Activated CD4-positive, alpha-beta memory T cell treated with anti-CD3 and anti-CD28 coated beads, Interleukin-2, amount 10 ng/mL, durations not matched to agents 7 days and 5 days (primary cell): ENCODE results near the gene DHX34. TPM values are rescaled to one million over a fixed set of nuclear protein-coding genes. Genes with fewer than 3 reads are reported as not detected.
"Not testable (repeated sequence)": the region's sequence is repeated elsewhere in the genome, so short reads cannot be mapped to it uniquely, and the experiment has no call there.

ENCODE experiments used
- CTCF ChIA-PET: fragments of 350-600 bp; sonication (Branson Sonifier 250); formaldehyde crosslinking; loops from one replicate; lab custom pipeline; 2021; ENCODE audit warnings: antibody characterized with exemption, inconsistent platforms; lab: Charles Lee
- POLR2A ChIA-PET: fragments of 350-600 bp; sonication (Branson Sonifier 250); formaldehyde crosslinking; loops from one replicate; lab custom pipeline; 2021; ENCODE audit warnings: antibody characterized with exemption; lab: Charles Lee
- DNase-seq: peaks from one replicate; pipeline ENCODE4 v3.0.0-alpha.2; 2020
- H3K27ac Mint-ChIP-seq: one replicate; pipeline ENCODE4 v1.8.0; 2021; ENCODE audit warnings: mild to moderate bottlenecking, mixed read lengths
- H3K27me3 Mint-ChIP-seq: one replicate; pipeline ENCODE4 v1.8.0; 2021; ENCODE audit warnings: mixed read lengths
- H3K36me3 Mint-ChIP-seq: one replicate; pipeline ENCODE4 v1.8.0; 2021; ENCODE audit warnings: low read depth, mixed read lengths
- H3K4me1 Mint-ChIP-seq: one replicate; pipeline ENCODE4 v1.8.0; 2021; ENCODE audit warnings: mixed read lengths
- H3K4me3 Mint-ChIP-seq: one replicate; pipeline ENCODE4 v1.8.0; 2021; ENCODE audit warnings: mild to moderate bottlenecking, mixed read lengths
- H3K9me3 Mint-ChIP-seq: one replicate; pipeline ENCODE4 v1.8.0; 2021; ENCODE audit warnings: mixed read lengths
- total RNA-seq, 2 experiments: library from RNA; stranded (reverse); gene quantifications; one replicate each; pipeline ENCODE4 v1.2.3, GENCODE V29; 2021

The DHX34 gene
- total RNA-seq = 10 to 100 TPM; 10.3 to 10.5 TPM

DNA sequence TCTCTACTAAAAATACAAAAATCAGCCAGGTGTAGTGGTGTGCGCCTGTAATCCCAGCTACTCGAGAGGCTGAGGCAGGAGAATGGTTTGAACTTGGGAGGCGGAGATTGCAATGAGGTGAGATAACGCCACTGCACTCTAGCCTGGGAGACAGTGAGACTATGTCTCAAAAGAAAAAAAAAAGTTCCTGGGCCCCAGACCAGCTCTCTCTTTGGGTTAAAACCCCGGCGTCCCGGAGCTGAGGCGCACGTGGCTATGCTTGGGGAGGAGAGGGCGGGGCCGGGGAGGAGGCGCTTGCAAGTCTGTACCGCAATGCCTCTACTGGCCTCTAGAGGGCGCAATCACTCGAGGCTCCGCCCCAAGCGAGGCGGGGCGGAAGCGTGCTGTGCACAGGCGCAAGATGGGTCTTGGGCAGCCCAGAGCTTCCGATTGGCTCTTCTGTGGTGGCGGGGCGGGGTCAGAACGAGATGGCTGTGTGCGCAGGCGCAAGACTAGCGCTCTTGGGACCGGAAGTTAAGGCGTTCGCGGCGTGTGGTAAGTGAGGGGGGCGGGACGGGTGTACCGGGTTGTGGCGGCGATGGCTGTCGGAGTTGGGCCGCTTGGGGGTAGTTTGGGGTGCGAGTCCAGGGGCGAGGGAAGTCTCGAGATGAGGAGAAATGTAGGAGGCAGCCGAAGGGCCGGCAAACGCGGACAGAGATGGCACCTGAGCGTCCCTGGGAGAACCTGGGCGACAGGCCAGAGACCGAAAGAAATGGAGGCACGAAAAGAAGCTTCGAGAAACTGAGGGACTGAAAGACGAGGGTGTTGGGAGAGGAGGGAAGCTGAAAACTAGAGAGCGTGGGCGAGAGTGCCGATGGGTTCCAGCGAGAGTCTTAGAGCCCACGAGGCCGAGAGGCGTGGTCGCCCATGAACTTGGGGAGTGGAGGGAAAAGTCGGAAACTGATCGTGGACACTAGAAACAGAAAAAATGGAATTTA is at the start of gene DHX34:
TSS of gene DHX34 (plus strand) at position 497 of the 977 bp plus-strand sequence. CDS start 3,716 bp downstream, outside the sequence.
- H3K4me3 Mint-ChIP-seq = peak within 1 kb of the TSS; percentile 98
- peak within 1 kb of the TSS; percentile 77 for H3K27ac Mint-ChIP-seq
- peaks cover 31% of the 10 kb centered on the region for H3K4me1 Mint-ChIP-seq
- H3K36me3 Mint-ChIP-seq = peaks cover 32% of the 10 kb centered on the region
- ChIA-PET POLR2A (interaction anchor here (0.5 to 2.8 kb wide), 9 partner anchors 10 to 252 kb away, joined by 3 to 52 read pairs (median 4); partner anchors contain the start of genes INAFM1 and ZC3H4), CTCF (interaction anchor here (0.5 to 3.7 kb wide), 50 partner anchors 8 to 581 kb away, joined by 3 to 75 read pairs (median 4); partner anchors contain the start of genes C5AR1, C5AR2, INAFM1 and KPTN)
- DNase-seq = peak; percentile 99
- no peaks in the 10 kb centered on the region for H3K9me3 Mint-ChIP-seq
- H3K27me3 Mint-ChIP-seq = no peaks in the 10 kb centered on the region

- CTCF ChIA-PET = interaction anchor here (0.7 kb wide), 1 partner anchor 90 kb away, joined by 3 read pairs; no protein-coding TSS in a partner anchor
- POLR2A ChIA-PET, H3K27me3 Mint-ChIP-seq, H3K27ac Mint-ChIP-seq, H3K9me3 Mint-ChIP-seq, H3K36me3 Mint-ChIP-seq, DNase-seq, H3K4me3 Mint-ChIP-seq: not testable (repeated sequence)
- H3K4me1 Mint-ChIP-seq = peaks cover 16% of the 10 kb centered on the region
These were observed 48.2 kb upstream of the DHX34 start for GRCh38 chr19:47300867-47301266.

DNA sequence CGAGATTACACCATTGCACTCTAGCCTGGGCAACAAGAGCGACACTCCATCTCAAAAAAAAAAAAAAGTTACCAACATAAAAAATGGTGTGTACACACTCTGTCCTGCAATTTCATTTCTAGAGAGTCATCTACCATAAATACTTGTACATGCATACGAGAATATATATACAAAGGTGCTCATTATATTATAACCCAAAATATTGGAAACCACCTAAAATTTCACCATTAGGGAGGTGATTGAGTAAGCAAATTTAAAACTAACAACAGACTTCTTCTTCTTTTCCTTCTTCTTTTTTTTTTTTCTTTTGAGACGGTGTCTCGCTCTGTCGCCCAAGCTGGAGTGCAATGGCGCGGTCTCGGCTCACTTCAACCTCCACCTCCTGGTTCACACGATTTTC is 46.9 kb upstream of the DHX34 start:
- no peak for DNase-seq
- CTCF ChIA-PET = interaction anchor here (0.6 kb wide), 2 partner anchors 60 to 420 kb away, joined by 3 read pairs; no protein-coding TSS in a partner anchor
- peaks cover 8% of the 10 kb centered on the region for H3K27me3 Mint-ChIP-seq

GRCh38 chr19:47303966-47304365 is 45.1 kb upstream of the DHX34 start:
- Mint-ChIP-seq H3K9me3 (no peaks in the 10 kb centered on the region), H3K27ac (no peak overlapping the region), H3K36me3 (no peaks in the 10 kb centered on the region), H3K27me3 (peaks cover 8% of the 10 kb centered on the region), H3K4me3 (no peak overlapping the region), H3K4me1 (peaks cover 15% of the 10 kb centered on the region)
- POLR2A ChIA-PET = interaction anchor here (0.7 kb wide), 1 partner anchor 26 kb away, joined by 3 read pairs; no protein-coding TSS in a partner anchor
- CTCF ChIA-PET = interaction anchor here (1.2 kb wide), 1 partner anchor 87 kb away, joined by 3 read pairs; no protein-coding TSS in a partner anchor
- no peak for DNase-seq

More for the DNA sequence above, 46.9 kb upstream of the DHX34 start:
- Mint-ChIP-seq H3K27ac (no peak overlapping the region), H3K9me3 (no peaks in the 10 kb centered on the region), H3K36me3 (no peaks in the 10 kb centered on the region), H3K4me1 (peaks cover 15% of the 10 kb centered on the region), H3K4me3 (no peak overlapping the region)
- POLR2A ChIA-PET = interaction anchor here (0.6 kb wide), 1 partner anchor 13 kb away, joined by 3 read pairs; no protein-coding TSS in a partner anchor

GRCh38 chr19:47305309-47305751 is 43.8 kb upstream of the DHX34 start:
- Mint-ChIP-seq H3K9me3 (no peaks in the 10 kb centered on the region), H3K27me3 (peaks cover 10% of the 10 kb centered on the region), H3K36me3 (no peaks in the 10 kb centered on the region), H3K4me3 (no peak overlapping the region), H3K27ac (no peak overlapping the region), H3K4me1 (peaks cover 8% of the 10 kb centered on the region)
- ChIA-PET CTCF (interaction anchor here (0.8 to 2.1 kb wide), 11 partner anchors 9 to 156 kb away, joined by 3 to 9 read pairs (median 4); partner anchors contain the start of gene DHX34), POLR2A (interaction anchor here (0.6 kb wide), 1 partner anchor 261 kb away, joined by 4 read pairs; no protein-coding TSS in a partner anchor)
- peak; percentile 49 for DNase-seq

- POLR2A ChIA-PET = no interaction called here
- peaks cover 12% of the 10 kb centered on the region for H3K27me3 Mint-ChIP-seq
- no peak overlapping the region for H3K27ac Mint-ChIP-seq
- H3K36me3 Mint-ChIP-seq = no peaks in the 10 kb centered on the region
- no peaks in the 10 kb centered on the region for H3K9me3 Mint-ChIP-seq
- no peak overlapping the region for H3K4me3 Mint-ChIP-seq
- CTCF ChIA-PET = interaction anchor here (0.5 to 2.1 kb wide), 10 partner anchors 8 to 1341 kb away, joined by 3 to 9 read pairs (median 4); partner anchors contain the start of gene DHX34
- no peak for DNase-seq
- H3K4me1 Mint-ChIP-seq = peaks cover 5% of the 10 kb centered on the region
These were observed 42.8 kb upstream of the DHX34 start for GRCh38 chr19:47306303-47306702.

DNA sequence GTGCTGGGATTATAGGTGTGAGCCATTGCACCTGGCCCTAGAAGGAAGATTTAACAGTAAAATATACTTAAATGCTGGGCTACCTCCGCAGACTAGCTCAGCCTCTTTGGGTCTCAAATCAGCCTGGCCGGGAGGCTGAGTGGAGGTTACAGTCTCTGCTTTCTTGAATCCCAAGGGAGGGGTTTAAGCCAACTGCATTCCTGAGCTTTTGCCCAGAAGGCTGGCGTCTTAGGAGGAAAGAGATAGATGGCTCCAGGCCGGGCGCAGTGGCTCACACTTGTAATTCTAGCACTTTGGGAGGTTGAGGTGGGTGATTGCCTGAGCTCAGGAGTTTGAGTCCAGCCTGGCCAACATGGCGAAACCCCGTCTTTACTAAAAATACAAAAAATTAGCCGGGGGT is 40.1 kb upstream of the DHX34 start:
- H3K9me3 Mint-ChIP-seq = no peaks in the 10 kb centered on the region
- POLR2A ChIA-PET = no interaction called here
- H3K4me3 Mint-ChIP-seq = no peak overlapping the region
- CTCF ChIA-PET = interaction anchor here (0.6 to 1.2 kb wide), 4 partner anchors 8 to 119 kb away, joined by 3 read pairs; no protein-coding TSS in a partner anchor
- peaks cover 14% of the 10 kb centered on the region for H3K27me3 Mint-ChIP-seq
- no peak for DNase-seq
- H3K4me1 Mint-ChIP-seq = peaks cover 3% of the 10 kb centered on the region
- H3K27ac Mint-ChIP-seq = no peak overlapping the region
- H3K36me3 Mint-ChIP-seq = no peaks in the 10 kb centered on the region

- Mint-ChIP-seq H3K36me3 (no peaks in the 10 kb centered on the region), H3K4me3 (no peak within 1 kb of the TSS), H3K27me3 (peaks cover 14% of the 10 kb centered on the region), H3K27ac (no peak within 1 kb of the TSS), H3K4me1 (peaks cover 3% of the 10 kb centered on the region), H3K9me3 (no peaks in the 10 kb centered on the region)
- no peak for DNase-seq
- CTCF ChIA-PET = interaction anchor here (0.6 to 1.3 kb wide), 2 partner anchors 9 to 39 kb away, joined by 3 to 4 read pairs; partner anchors contain the start of gene DHX34
- POLR2A ChIA-PET = no interaction called here
These were observed 39.5 kb upstream of the DHX34 start, which contains the start of gene C5AR1 for GRCh38 chr19:47309608-47310007. C5AR1 (plus strand) TSS chr19:47309861; CDS start chr19:47309896, 35 bp downstream.

DNA sequence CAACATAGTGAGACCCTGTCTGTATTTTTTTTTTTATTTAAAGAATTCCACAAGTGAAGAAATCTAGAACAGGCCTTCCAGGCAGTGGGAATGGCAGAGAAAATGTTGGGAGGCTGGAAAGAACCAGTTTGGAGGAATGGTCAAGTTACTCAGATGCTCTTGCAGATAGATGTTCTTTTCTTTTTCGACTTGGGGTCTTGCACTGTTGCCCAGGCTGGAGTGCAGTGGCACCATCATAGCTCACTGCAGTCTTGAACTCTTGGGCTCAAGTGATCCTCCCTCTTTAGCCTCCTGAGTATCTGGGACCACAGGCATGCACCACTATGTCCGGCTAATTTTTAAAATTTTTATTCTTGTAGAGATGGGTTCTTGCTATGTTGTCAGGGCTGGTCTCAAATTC is 38.8 kb upstream of the DHX34 start:
- ChIA-PET CTCF (interaction anchor here (1.3 kb wide), 1 partner anchor 39 kb away, joined by 4 read pairs; the partner anchor contains the start of gene DHX34), POLR2A (no interaction called here)
- H3K4me3 Mint-ChIP-seq = no peak overlapping the region
- no peaks in the 10 kb centered on the region for H3K9me3 Mint-ChIP-seq
- no peak overlapping the region for H3K27ac Mint-ChIP-seq
- no peak for DNase-seq
- no peaks in the 10 kb centered on the region for H3K36me3 Mint-ChIP-seq
- H3K27me3 Mint-ChIP-seq = peaks cover 15% of the 10 kb centered on the region
- peaks cover 4% of the 10 kb centered on the region for H3K4me1 Mint-ChIP-seq

DNA sequence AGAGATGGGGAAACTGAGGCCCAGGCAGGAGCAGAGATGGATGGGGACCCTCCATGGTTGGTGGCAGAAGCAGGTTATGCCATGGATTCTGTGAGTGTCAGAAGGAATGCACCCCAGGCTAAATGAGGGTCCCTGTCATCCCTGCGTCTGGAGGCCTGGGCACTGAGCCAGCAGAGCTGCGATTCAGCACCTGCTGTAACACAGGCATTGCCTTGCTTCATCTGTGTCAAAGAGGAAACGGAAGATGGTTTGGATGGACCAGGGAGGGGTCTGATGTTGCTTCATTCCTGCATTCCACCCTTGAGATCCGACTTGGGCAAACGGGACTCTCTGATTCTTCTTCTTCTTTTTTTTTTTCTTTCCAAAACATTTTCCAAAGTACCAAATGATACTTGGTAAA is 38.3 kb upstream of the DHX34 start:
- CTCF ChIA-PET = interaction anchor here (0.6 kb wide), 1 partner anchor 123 kb away, joined by 3 read pairs; no protein-coding TSS in a partner anchor
- no peak for DNase-seq
- no peak overlapping the region for H3K4me3 Mint-ChIP-seq
- peaks cover 15% of the 10 kb centered on the region for H3K27me3 Mint-ChIP-seq
- H3K4me1 Mint-ChIP-seq = peaks cover 8% of the 10 kb centered on the region
- no peaks in the 10 kb centered on the region for H3K36me3 Mint-ChIP-seq
- H3K9me3 Mint-ChIP-seq = no peaks in the 10 kb centered on the region
- POLR2A ChIA-PET = no interaction called here
- H3K27ac Mint-ChIP-seq = no peak overlapping the region

DNA sequence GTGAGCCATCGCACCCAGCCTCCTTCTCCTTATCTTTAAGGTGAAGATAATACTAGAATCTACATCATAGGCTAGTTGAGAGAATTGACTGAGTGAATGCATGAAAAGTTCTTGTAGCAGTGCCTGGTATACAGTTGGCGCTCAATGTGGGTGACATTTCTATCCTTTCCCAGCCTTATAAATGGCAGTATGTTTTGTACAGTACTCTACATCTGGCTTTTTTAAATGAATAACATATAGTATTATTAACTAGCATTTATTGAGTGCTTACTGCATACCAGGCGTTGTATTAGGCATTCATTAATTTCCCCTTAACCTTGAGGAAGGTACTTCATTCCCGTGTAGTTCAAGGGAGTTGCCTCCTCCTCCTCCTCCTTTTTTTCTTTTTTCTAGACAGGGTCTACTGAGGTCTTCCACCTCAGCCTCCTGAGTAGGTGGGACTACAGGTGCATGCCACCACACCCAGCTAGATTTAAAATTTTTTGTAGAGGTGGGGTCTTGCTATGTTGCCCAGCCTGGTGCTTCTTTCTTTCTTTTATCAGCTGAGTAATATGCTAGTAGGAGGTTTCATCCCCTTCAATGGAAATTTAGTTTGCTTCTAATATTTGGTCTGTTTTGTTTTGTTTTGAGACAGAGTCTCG is 36.6 kb upstream of the DHX34 start:
- no peak overlapping the region for H3K4me3 Mint-ChIP-seq
- no peak overlapping the region for H3K27ac Mint-ChIP-seq
- ChIA-PET POLR2A (no interaction called here), CTCF (no interaction called here)
- H3K36me3 Mint-ChIP-seq = no peaks in the 10 kb centered on the region
- peaks cover 8% of the 10 kb centered on the region for H3K4me1 Mint-ChIP-seq
- H3K9me3 Mint-ChIP-seq = no peaks in the 10 kb centered on the region
- H3K27me3 Mint-ChIP-seq = peaks cover 16% of the 10 kb centered on the region
- no peak for DNase-seq

DNA sequence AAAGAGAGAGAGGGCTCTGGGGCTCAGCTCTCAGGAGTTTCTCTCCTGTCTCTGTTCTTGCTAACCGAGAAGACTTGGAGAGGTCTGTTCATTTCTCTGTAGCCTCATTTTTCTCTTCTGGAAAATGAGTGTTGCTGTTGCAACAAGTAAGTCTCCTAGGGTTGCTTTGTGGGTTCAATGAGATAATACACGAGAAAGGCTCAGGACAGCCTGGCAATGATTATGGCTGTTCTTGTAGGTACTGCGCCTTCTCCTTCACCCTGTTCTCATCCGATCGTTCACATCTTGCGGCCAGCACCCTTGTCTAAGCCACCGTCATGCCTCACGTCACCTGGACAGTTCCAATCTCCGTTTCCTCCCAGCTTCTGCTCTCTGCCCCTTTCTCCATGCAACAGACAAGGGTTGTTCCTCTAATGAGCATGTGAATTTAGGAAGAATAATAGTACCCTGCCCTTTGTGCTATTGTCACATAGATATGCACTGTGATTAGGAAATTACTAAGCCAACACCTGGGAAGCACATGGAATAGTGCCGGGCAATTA is 35.3 kb upstream of the DHX34 start:
- CTCF ChIA-PET = no interaction called here
- H3K4me3 Mint-ChIP-seq = no peak overlapping the region
- no peak for DNase-seq
- peaks cover 8% of the 10 kb centered on the region for H3K4me1 Mint-ChIP-seq
- peaks cover 17% of the 10 kb centered on the region for H3K27me3 Mint-ChIP-seq
- no peaks in the 10 kb centered on the region for H3K36me3 Mint-ChIP-seq
- H3K27ac Mint-ChIP-seq = no peak overlapping the region
- H3K9me3 Mint-ChIP-seq = no peaks in the 10 kb centered on the region
- POLR2A ChIA-PET = no interaction called here
